ENCODE results near the gene XRCC4. TPM values are rescaled to one million over a fixed set of nuclear protein-coding genes. Genes with fewer than 3 reads are reported as not detected.

XRCC4 gene
- total and polyA plus RNA-seq, 9 of the 15 experiments (the other 6 are each of a cell fraction or from before 2014, with no cell fraction given): 13.6 to 61.6 (median 22.4) TPM

DNA sequence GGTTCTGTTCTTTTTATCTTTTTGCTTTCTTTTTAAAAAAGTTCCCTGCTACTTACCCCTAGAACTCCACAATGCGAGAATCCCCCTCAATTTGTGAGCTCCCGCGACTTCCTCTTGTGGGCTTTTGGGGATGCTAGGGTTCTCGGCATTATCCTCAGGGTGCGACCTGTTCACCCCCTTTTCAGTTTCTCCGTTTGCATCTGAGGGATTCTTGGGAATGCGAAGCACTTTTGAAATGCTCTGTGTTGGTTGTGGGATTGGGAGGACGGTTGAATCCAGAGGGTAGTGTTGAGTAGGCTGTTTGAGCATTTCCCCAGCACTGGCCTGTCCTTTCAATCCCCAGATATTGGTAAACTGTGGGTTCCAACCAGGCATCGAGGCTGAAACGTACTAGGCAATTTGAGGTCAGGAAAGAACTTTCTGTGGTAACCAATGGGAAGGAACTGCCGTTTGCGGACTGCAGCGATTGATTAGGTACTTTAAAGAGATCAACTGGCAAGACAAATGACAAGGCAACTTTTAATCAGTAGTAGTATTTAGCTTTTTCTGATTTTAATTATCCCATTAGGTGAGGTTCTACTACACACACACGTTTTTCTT lies 415 bp downstream of the XRCC4 start (continued):
- TF ChIP-seq, protein P1, sequence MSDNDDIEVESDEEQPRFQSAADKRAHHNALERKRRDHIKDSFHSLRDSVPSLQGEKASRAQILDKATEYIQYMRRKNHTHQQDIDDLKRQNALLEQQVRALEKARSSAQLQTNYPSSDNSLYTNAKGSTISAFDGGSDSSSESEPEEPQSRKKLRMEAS (CRISPR knock-in tag; IDR thresholded peaks at IDR 0.05): no peak
- TF ChIP-seq ZNF384 (IDR thresholded peaks at IDR 0.05; ENCODE audit: low read depth, low read length): no peak
- no peak for TF ChIP-seq CREM (IDR thresholded peaks at IDR 0.05; ENCODE audit: low read depth)
- TF ChIP-seq, protein P2, sequence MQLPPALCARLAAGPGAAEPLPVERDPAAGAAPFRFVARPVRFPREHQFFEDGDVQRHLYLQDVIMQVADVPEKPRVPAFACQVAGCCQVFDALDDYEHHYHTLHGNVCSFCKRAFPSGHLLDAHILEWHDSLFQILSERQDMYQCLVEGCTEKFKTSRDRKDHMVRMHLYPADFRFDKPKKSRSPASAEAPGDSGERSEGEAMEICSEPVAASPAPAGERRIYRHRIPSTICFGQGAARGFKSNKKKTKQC (CRISPR knock-in tag; IDR thresholded peaks at IDR 0.05): no peak
- TF ChIP-seq, protein P3, sequence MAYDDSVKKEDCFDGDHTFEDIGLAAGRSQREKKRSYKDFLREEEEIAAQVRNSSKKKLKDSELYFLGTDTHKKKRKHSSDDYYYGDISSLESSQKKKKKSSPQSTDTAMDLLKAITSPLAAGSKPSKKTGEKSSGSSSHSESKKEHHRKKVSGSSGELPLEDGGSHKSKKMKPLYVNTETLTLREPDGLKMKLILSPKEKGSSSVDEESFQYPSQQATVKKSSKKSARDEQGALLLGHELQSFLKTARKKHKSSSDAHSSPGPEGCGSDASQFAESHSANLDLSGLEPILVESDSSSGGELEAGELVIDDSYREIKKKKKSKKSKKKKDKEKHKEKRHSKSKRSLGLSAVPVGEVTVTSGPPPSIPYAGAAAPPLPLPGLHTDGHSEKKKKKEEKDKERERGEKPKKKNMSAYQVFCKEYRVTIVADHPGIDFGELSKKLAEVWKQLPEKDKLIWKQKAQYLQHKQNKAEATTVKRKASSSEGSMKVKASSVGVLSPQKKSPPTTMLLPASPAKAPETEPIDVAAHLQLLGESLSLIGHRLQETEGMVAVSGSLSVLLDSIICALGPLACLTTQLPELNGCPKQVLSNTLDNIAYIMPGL (CRISPR knock-in tag; IDR thresholded peaks at IDR 0.05): no peak
- TF ChIP-seq, protein P4, sequence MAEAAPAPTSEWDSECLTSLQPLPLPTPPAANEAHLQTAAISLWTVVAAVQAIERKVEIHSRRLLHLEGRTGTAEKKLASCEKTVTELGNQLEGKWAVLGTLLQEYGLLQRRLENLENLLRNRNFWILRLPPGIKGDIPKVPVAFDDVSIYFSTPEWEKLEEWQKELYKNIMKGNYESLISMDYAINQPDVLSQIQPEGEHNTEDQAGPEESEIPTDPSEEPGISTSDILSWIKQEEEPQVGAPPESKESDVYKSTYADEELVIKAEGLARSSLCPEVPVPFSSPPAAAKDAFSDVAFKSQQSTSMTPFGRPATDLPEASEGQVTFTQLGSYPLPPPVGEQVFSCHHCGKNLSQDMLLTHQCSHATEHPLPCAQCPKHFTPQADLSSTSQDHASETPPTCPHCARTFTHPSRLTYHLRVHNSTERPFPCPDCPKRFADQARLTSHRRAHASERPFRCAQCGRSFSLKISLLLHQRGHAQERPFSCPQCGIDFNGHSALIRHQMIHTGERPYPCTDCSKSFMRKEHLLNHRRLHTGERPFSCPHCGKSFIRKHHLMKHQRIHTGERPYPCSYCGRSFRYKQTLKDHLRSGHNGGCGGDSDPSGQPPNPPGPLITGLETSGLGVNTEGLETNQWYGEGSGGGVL (CRISPR knock-in tag; IDR thresholded peaks at IDR 0.05): no peak
- TF ChIP-seq NFRKB (IDR thresholded peaks at IDR 0.05; ENCODE audit: low read depth): peak; percentile 57
- TF ChIP-seq ZNF644 (tag; IDR thresholded peaks at IDR 0.05; ENCODE audit: low read depth): no peak
- peak; percentile 24 for TF ChIP-seq DACH1 (IDR thresholded peaks at IDR 0.05; ENCODE audit: partially characterized antibody)
- TF ChIP-seq, protein P5, sequence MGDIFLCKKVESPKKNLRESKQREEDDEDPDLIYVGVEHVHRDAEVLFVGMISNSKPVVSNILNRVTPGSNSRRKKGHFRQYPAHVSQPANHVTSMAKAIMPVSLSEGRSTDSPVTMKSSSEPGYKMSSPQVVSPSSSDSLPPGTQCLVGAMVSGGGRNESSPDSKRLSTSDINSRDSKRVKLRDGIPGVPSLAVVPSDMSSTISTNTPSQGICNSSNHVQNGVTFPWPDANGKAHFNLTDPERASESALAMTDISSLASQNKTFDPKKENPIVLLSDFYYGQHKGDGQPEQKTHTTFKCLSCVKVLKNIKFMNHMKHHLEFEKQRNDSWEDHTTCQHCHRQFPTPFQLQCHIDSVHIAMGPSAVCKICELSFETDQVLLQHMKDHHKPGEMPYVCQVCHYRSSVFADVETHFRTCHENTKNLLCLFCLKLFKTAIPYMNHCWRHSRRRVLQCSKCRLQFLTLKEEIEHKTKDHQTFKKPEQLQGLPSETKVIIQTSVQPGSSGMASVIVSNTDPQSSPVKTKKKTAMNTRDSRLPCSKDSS (IDR thresholded peaks at IDR 0.05; ENCODE audit: low read depth, partially characterized antibody): no peak
- no peak for TF ChIP-seq ZNF217 (CRISPR knock-in tag; IDR thresholded peaks at IDR 0.05)
- TF ChIP-seq, protein P6, sequence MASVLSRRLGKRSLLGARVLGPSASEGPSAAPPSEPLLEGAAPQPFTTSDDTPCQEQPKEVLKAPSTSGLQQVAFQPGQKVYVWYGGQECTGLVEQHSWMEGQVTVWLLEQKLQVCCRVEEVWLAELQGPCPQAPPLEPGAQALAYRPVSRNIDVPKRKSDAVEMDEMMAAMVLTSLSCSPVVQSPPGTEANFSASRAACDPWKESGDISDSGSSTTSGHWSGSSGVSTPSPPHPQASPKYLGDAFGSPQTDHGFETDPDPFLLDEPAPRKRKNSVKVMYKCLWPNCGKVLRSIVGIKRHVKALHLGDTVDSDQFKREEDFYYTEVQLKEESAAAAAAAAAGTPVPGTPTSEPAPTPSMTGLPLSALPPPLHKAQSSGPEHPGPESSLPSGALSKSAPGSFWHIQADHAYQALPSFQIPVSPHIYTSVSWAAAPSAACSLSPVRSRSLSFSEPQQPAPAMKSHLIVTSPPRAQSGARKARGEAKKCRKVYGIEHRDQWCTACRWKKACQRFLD (CRISPR knock-in tag; IDR thresholded peaks at IDR 0.05): no peak
- TF ChIP-seq, protein P7, sequence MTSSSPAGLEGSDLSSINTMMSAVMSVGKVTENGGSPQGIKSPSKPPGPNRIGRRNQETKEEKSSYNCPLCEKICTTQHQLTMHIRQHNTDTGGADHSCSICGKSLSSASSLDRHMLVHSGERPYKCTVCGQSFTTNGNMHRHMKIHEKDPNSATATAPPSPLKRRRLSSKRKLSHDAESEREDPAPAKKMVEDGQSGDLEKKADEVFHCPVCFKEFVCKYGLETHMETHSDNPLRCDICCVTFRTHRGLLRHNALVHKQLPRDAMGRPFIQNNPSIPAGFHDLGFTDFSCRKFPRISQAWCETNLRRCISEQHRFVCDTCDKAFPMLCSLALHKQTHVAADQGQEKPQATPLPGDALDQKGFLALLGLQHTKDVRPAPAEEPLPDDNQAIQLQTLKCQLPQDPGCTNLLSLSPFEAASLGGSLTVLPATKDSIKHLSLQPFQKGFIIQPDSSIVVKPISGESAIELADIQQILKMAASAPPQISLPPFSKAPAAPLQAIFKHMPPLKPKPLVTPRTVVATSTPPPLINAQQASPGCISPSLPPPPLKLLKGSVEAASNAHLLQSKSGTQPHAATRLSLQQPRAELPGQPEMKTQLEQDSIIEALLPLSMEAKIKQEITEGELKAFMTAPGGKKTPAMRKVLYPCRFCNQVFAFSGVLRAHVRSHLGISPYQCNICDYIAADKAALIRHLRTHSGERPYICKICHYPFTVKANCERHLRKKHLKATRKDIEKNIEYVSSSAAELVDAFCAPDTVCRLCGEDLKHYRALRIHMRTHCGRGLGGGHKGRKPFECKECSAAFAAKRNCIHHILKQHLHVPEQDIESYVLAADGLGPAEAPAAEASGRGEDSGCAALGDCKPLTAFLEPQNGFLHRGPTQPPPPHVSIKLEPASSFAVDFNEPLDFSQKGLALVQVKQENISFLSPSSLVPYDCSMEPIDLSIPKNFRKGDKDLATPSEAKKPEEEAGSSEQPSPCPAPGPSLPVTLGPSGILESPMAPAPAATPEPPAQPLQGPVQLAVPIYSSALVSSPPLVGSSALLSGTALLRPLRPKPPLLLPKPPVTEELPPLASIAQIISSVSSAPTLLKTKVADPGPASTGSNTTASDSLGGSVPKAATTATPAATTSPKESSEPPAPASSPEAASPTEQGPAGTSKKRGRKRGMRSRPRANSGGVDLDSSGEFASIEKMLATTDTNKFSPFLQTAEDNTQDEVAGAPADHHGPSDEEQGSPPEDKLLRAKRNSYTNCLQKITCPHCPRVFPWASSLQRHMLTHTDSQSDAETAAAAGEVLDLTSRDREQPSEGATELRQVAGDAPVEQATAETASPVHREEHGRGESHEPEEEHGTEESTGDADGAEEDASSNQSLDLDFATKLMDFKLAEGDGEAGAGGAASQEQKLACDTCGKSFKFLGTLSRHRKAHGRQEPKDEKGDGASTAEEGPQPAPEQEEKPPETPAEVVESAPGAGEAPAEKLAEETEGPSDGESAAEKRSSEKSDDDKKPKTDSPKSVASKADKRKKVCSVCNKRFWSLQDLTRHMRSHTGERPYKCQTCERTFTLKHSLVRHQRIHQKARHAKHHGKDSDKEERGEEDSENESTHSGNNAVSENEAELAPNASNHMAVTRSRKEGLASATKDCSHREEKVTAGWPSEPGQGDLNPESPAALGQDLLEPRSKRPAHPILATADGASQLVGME (CRISPR knock-in tag; IDR thresholded peaks at IDR 0.05): no peak
- no peak for TF ChIP-seq ZC3H8 (IDR thresholded peaks at IDR 0.05)
